ENCODE data around the gene ITGA8. TPM values are rescaled to one million over a fixed set of nuclear protein-coding genes. Genes with fewer than 3 reads are reported as not detected.
"Not testable (repeated sequence)": the region's sequence is repeated elsewhere in the genome, so short reads cannot be mapped to it uniquely, and the experiment has no call there.

Gene ITGA8
- total RNA-seq, 1 experiment from 2014 or later = not detected

DNA sequence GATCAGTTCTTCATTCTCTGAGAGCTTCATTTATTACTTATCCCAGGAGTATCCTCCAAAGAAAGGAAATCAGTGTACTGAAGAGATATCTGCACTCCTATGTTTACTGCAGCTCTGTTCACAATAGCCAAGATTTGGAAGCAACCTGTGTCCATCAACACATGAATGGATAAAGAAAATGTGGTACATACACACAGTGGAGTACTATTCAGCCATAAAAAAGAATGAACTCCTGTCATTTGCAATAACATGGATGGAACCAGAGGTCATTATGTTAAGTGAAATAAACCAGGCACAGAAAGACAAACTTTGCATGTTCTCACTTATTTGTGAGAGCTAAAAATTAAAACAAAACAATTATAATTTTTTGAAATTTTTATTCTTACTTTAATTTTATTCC, 244.3 kb downstream of the ITGA8 start:
- H3K4me3 ChIP-seq (ENCODE audit: low read length); H3K4me1 ChIP-seq (ENCODE audit: low read length); H4K20me1 ChIP-seq (ENCODE audit: insufficient read depth, low read depth, low read length); H3K9ac ChIP-seq (ENCODE audit: low read length); H3K4me2 ChIP-seq (ENCODE audit: low read depth, low read length, poor library complexity, severe bottlenecking); H3K9me3 ChIP-seq (ENCODE audit: low read length); H2AFZ ChIP-seq (ENCODE audit: low read length); H3K27ac ChIP-seq (ENCODE audit: low read length); H3K9me2 ChIP-seq (replicated peaks; ENCODE audit: insufficient read depth, low read length); H3K79me2 ChIP-seq (ENCODE audit: low read length); DNase-seq; H3K27me3 ChIP-seq (ENCODE audit: low read length); H3K36me3 ChIP-seq (ENCODE audit: insufficient read depth, low read length): not testable (repeated sequence)

DNA sequence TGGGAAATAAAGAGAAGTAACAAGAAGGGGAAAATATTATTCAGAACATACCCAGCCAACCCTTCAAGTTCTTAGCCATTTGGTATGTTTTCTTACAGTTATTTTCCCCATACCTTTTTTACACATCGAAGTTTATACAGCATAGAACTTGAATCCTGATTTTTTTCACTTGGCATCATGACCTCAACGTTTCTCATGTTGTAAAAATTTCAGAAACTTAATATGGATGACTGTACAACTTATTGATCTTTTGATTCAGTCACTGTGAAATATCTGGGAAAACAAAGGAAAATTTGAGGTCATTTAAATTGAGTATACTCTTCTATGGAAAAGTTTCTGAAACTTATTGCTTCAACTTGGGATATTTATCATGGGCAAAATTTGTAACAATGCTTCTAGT, 245.1 kb downstream of the ITGA8 start:
- no peak overlapping the region for H3K9ac ChIP-seq (ENCODE audit: low read length)
- H3K27me3 ChIP-seq (ENCODE audit: low read length) = no peaks in the 10 kb centered on the region
- H3K4me1 ChIP-seq (ENCODE audit: low read length) = no peaks in the 10 kb centered on the region
- DNase-seq = no peak
- H3K9me2 ChIP-seq (replicated peaks; ENCODE audit: insufficient read depth, low read length) = no peaks in the 10 kb centered on the region
- H3K79me2 ChIP-seq (ENCODE audit: low read length) = no peaks in the 10 kb centered on the region
- no peak overlapping the region for H2AFZ ChIP-seq (ENCODE audit: low read length)
- H4K20me1 ChIP-seq (ENCODE audit: insufficient read depth, low read depth, low read length) = no peaks in the 10 kb centered on the region
- H3K4me2 ChIP-seq (ENCODE audit: low read depth, low read length, poor library complexity, severe bottlenecking) = no peak overlapping the region
- H3K9me3 ChIP-seq (ENCODE audit: low read length) = no peaks in the 10 kb centered on the region
- H3K4me3 ChIP-seq (ENCODE audit: low read length) = no peak overlapping the region
- H3K27ac ChIP-seq (ENCODE audit: low read length) = no peak overlapping the region
- H3K36me3 ChIP-seq (ENCODE audit: insufficient read depth, low read length) = no peaks in the 10 kb centered on the region

DNA sequence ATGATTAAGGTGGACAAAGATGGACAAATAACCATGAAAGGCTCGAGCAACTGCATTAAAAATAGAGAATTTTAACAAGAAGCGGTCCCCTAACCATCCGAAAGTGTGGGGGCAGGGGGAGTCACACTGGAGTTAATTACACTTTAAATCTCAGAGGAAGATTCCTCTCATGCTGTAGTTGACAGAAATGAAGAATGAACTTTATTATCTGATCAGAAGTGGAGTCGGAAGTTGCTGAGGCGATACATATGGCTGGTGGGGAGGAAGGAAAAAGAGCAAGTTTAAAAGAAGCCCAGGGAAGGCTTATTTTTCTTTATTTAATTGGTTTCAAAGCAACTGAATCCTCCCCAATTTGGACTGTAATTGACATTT, 246.3 kb downstream of the ITGA8 start:
- no peak overlapping the region for H2AFZ ChIP-seq (ENCODE audit: low read length)
- H3K4me2 ChIP-seq (ENCODE audit: low read depth, low read length, poor library complexity, severe bottlenecking) = no peak overlapping the region
- no peak for DNase-seq
- no peaks in the 10 kb centered on the region for H3K4me1 ChIP-seq (ENCODE audit: low read length)
- no peak overlapping the region for H3K27ac ChIP-seq (ENCODE audit: low read length)
- no peaks in the 10 kb centered on the region for H4K20me1 ChIP-seq (ENCODE audit: insufficient read depth, low read depth, low read length)
- H3K9me3 ChIP-seq (ENCODE audit: low read length) = no peaks in the 10 kb centered on the region
- H3K9me2 ChIP-seq (replicated peaks; ENCODE audit: insufficient read depth, low read length) = no peaks in the 10 kb centered on the region
- H3K27me3 ChIP-seq (ENCODE audit: low read length) = no peaks in the 10 kb centered on the region
- H3K36me3 ChIP-seq (ENCODE audit: insufficient read depth, low read length) = no peaks in the 10 kb centered on the region
- no peak overlapping the region for H3K9ac ChIP-seq (ENCODE audit: low read length)
- H3K79me2 ChIP-seq (ENCODE audit: low read length) = no peaks in the 10 kb centered on the region
- no peak overlapping the region for H3K4me3 ChIP-seq (ENCODE audit: low read length)

DNA sequence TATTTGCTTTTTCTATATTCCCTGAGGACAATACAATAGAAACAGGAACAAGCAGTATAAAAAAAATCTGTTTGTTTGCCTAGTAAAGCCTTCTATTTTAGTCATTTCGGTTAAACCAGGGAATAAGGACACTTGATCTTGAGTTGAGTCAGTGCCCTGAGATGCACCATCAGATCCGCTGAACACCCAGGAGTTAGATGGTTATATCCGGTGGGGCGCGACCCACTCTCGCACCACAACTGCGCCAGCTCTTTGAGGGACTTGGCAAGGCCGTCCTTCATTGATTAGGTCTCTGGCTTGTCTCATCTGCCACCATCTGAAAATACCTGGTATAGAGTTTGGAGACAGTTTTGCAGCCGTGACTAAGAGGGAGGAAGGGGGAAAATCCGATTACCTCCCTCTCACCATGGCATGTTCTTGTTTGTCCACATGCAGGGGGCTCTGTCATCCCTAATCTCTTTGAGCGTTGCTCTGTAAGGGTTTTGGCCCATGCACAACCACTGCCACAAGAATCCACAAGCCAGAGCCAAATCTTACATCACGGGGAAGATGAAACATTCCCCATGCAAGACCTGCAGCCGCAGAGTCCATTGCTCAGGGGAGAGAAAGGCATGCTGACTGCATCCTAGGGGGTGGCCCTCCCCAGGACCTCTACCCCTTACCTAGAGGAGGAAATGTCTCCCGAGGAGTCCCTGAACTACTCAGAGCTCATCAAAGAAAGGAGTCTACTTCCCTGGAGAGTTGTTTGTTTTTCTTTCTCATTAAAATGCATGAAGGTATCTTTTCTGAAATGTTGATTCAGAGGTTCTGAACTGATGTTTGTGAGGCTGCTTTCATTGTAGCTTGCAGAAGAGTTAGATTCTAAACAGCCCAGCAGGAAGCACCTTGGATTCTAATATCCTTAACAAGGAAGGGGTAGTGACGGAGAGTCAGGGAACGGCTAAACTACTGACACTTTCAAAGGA, 247.0 kb downstream of the ITGA8 start:
- Histone ChIP-seq H3K4me3 (ENCODE audit: low read length) (no peak overlapping the region), H3K9me2 (replicated peaks; ENCODE audit: insufficient read depth, low read length) (no peaks in the 10 kb centered on the region), H3K4me2 (ENCODE audit: low read depth, low read length, poor library complexity, severe bottlenecking) (no peak overlapping the region), H3K9ac (ENCODE audit: low read length) (no peak overlapping the region), H3K27me3 (ENCODE audit: low read length) (no peaks in the 10 kb centered on the region), H3K27ac (ENCODE audit: low read length) (no peak overlapping the region), H3K36me3 (ENCODE audit: insufficient read depth, low read length) (no peaks in the 10 kb centered on the region), H3K9me3 (ENCODE audit: low read length) (no peaks in the 10 kb centered on the region), H3K79me2 (ENCODE audit: low read length) (no peaks in the 10 kb centered on the region), H4K20me1 (ENCODE audit: insufficient read depth, low read depth, low read length) (no peaks in the 10 kb centered on the region), H2AFZ (ENCODE audit: low read length) (no peak overlapping the region), H3K4me1 (ENCODE audit: low read length) (no peaks in the 10 kb centered on the region)
- DNase-seq = no peak

DNA sequence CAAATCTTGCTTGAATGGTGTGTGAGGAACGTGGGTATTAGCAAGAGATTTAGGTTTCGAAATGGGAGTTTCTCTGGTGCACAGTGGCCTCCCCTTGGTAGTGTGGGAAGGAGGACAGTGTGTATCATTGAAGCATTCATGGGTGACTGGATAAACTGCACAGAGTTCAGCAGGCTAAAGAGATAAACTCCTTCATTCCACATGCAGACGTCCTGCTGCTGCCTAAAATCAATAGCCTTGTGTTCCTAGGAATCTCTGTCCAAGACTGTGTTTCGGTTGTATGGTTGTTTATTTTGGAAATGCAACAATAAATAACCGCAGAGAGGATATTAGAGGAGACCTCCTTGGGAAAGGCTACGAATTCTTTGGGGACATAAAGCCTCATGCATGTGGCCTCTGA, 247.7 kb downstream of the ITGA8 start:
- Histone ChIP-seq H3K9me3 (ENCODE audit: low read length) (no peaks in the 10 kb centered on the region), H3K27me3 (ENCODE audit: low read length) (no peaks in the 10 kb centered on the region), H3K4me2 (ENCODE audit: low read depth, low read length, poor library complexity, severe bottlenecking) (no peak overlapping the region), H2AFZ (ENCODE audit: low read length) (no peak overlapping the region), H3K27ac (ENCODE audit: low read length) (no peak overlapping the region), H3K4me3 (ENCODE audit: low read length) (no peak overlapping the region), H4K20me1 (ENCODE audit: insufficient read depth, low read depth, low read length) (no peaks in the 10 kb centered on the region), H3K9ac (ENCODE audit: low read length) (no peak overlapping the region), H3K4me1 (ENCODE audit: low read length) (no peaks in the 10 kb centered on the region), H3K36me3 (ENCODE audit: insufficient read depth, low read length) (no peaks in the 10 kb centered on the region), H3K79me2 (ENCODE audit: low read length) (no peaks in the 10 kb centered on the region), H3K9me2 (replicated peaks; ENCODE audit: insufficient read depth, low read length) (no peaks in the 10 kb centered on the region)
- DNase-seq = no peak

DNA sequence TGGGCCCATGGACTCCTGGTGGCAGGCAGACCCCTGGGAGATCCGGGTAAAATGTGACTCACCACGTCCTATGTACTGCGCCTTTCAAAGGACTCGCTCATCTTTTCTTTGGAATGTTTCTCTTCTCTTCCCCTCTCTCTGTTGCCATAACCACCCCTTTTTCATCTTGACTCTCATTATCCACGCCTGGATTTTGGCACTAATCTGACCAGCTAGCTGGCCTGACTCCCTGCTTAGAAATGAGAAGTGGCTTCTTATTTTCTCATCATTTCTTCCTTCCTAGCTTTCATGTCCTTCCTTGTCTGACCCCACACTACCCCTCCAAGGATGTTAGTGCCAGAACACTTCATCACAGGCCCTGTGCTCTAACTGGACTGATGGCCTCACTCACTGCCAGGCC, 250.6 kb downstream of the ITGA8 start:
- Histone ChIP-seq H2AFZ (ENCODE audit: low read length) (no peak overlapping the region), H3K9ac (ENCODE audit: low read length) (no peak overlapping the region), H3K79me2 (ENCODE audit: low read length) (no peaks in the 10 kb centered on the region), H3K4me2 (ENCODE audit: low read depth, low read length, poor library complexity, severe bottlenecking) (no peak overlapping the region), H3K4me1 (ENCODE audit: low read length) (no peaks in the 10 kb centered on the region), H3K36me3 (ENCODE audit: insufficient read depth, low read length) (no peaks in the 10 kb centered on the region), H3K27ac (ENCODE audit: low read length) (no peak overlapping the region), H3K27me3 (ENCODE audit: low read length) (no peaks in the 10 kb centered on the region), H4K20me1 (ENCODE audit: insufficient read depth, low read depth, low read length) (no peaks in the 10 kb centered on the region), H3K9me3 (ENCODE audit: low read length) (no peaks in the 10 kb centered on the region), H3K9me2 (replicated peaks; ENCODE audit: insufficient read depth, low read length) (no peaks in the 10 kb centered on the region), H3K4me3 (ENCODE audit: low read length) (no peak overlapping the region)
- no peak for DNase-seq

DNA sequence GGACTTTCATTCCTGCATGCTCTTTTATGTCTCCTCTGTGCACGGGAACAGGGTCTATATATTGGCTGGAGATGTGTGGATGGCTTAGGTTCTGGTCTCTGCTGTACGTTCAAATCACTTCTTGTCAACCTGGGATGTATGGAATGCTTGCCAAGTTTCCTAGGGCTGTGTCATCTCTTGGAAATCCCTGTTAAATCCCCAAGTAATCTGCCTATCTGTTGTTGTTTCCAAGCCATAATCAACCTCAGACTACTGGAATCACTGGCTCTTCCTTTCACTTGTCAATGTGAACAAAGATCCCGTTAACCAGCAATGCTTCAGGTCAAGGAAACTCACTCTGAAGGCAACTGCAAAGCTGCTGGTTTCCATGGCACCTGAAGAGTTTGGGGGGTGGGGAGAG, 255.3 kb downstream of the ITGA8 start:
- H3K36me3 ChIP-seq (ENCODE audit: insufficient read depth, low read length) = no peaks in the 10 kb centered on the region
- no peak for DNase-seq
- no peaks in the 10 kb centered on the region for H3K9me3 ChIP-seq (ENCODE audit: low read length)
- H3K4me1 ChIP-seq (ENCODE audit: low read length) = no peaks in the 10 kb centered on the region
- no peak overlapping the region for H3K27ac ChIP-seq (ENCODE audit: low read length)
- H3K79me2 ChIP-seq (ENCODE audit: low read length) = no peaks in the 10 kb centered on the region
- H4K20me1 ChIP-seq (ENCODE audit: insufficient read depth, low read depth, low read length) = no peaks in the 10 kb centered on the region
- no peak overlapping the region for H3K9ac ChIP-seq (ENCODE audit: low read length)
- no peaks in the 10 kb centered on the region for H3K9me2 ChIP-seq (replicated peaks; ENCODE audit: insufficient read depth, low read length)
- H3K27me3 ChIP-seq (ENCODE audit: low read length) = no peaks in the 10 kb centered on the region
- no peak overlapping the region for H3K4me3 ChIP-seq (ENCODE audit: low read length)
- H3K4me2 ChIP-seq (ENCODE audit: low read depth, low read length, poor library complexity, severe bottlenecking) = no peak overlapping the region
- H2AFZ ChIP-seq (ENCODE audit: low read length) = no peak overlapping the region
